ENCODE measurements around the gene ATXN7. TPM values are rescaled to one million over a fixed set of nuclear protein-coding genes. Genes with fewer than 3 reads are reported as not detected.

The ATXN7 gene
- total RNA-seq, 1 donor from 2014 or later, result 43.2 TPM

DNA sequence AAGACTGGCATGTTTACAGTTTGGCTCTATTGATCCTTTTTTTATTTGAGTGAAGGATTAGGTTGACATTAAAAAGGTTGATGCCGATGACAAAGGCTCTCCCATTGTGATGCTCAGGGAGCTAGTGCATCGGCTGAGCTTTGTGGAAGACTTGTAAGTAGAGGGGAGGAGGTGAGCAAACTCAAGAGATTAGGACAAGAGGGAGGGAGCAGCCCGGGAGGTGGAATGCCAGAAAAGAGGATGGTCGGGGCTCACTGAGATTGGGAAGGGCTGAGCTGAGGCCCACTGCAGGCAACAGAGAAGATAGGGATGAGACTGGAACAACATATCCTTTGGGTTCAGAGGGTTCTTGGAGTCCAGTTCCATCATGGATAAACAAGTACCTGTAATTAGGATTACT, 186.2 kb downstream of the ATXN7 start:
- Histone ChIP-seq H3K36me3 (no peaks in the 10 kb centered on the region), H3K4me1 (no peaks in the 10 kb centered on the region), H3K9me3 (no peaks in the 10 kb centered on the region), H3K27ac (no peak overlapping the region), H3K4me3 (no peak overlapping the region), H3K27me3 (no peaks in the 10 kb centered on the region)
- intact Hi-C loops (cut with DNase I), result no loop called here
- no peak for DNase-seq (ENCODE audit: extremely low spot score in 2 of 2)
- TF ChIP-seq POLR2A (IDR thresholded peaks at IDR 0.05) (no peak), CTCF (IDR thresholded peaks at IDR 0.05) (no peak), POLR2AphosphoS5 (IDR thresholded peaks at IDR 0.05; ENCODE audit: insufficient read depth in 1 of 2, low read depth in 1 of 2) (no peak)

Small RNAs within 50 kb of the gene (small RNA-seq; reads per million reads assigned to genes)
- gene SCAANT1, result not detected

Other genes with a start within 250 kb of the ATXN7 start
- not detected for gene SNTN, start 211.2 kb upstream of the ATXN7 start, total RNA-seq
- gene C3orf49, start 44.6 kb upstream of the ATXN7 start, total RNA-seq, result not detected
- gene THOC7, start 62 bp upstream of the ATXN7 start, total RNA-seq, result 54.8 TPM
- gene SCAANT1, start 48.5 kb downstream of the ATXN7 start, total RNA-seq, result not detected
- gene PSMD6, start 159.6 kb downstream of the ATXN7 start, total RNA-seq, result 50.3 TPM